ENCODE data around the gene RTF1.

GRCh38 chr15:41392659-41393058 is 24.2 kb upstream of the RTF1 start:
- TF ChIP-seq POLR2A (IDR thresholded peaks at IDR 0.05; ENCODE audit: low read depth, low read length), result no peak
- no peak for TF ChIP-seq POLR2AphosphoS5 (IDR thresholded peaks at IDR 0.05; ENCODE audit: low read depth, low read length)
